ENCODE data around the gene FCRL3. TPM values are rescaled to one million over a fixed set of nuclear protein-coding genes. Genes with fewer than 3 reads are reported as not detected.

The FCRL3 gene
- total RNA-seq, 1 donor = not detected

- Histone ChIP-seq H3K9me3 (ENCODE audit: low read depth, low read length) (no peaks in the 10 kb centered on the region), H3K36me3 (ENCODE audit: insufficient read depth, low read length) (no peaks in the 10 kb centered on the region), H2AFZ (ENCODE audit: low read length) (no peak overlapping the region), H3K4me2 (ENCODE audit: insufficient read depth, low read length) (no peak overlapping the region), H4K20me1 (ENCODE audit: insufficient read depth, low read length) (no peaks in the 10 kb centered on the region), H3K4me3 (ENCODE audit: insufficient read depth, low read length) (no peak overlapping the region), H3K4me1 (ENCODE audit: insufficient read depth, low read length) (no peaks in the 10 kb centered on the region), H3K27me3 (ENCODE audit: insufficient read depth, low read length) (no peaks in the 10 kb centered on the region), H3K79me2 (ENCODE audit: insufficient read depth, low read length) (no peaks in the 10 kb centered on the region), H3K27ac (ENCODE audit: low read depth, low read length) (no peak overlapping the region)
- TF ChIP-seq CTCF (IDR thresholded peaks at IDR 0.05; ENCODE audit: extremely low read depth, low read depth, low read length) = no peak
- DNase-seq (ENCODE audit: insufficient read length, low spot score, missing footprints) = no peak
These were observed 4.3 kb upstream of the FCRL3 start for GRCh38 chr1:157704878-157705277.

- Histone ChIP-seq H3K27me3 (ENCODE audit: insufficient read depth, low read length) (no peaks in the 10 kb centered on the region), H3K4me1 (ENCODE audit: insufficient read depth, low read length) (no peaks in the 10 kb centered on the region), H3K27ac (ENCODE audit: low read depth, low read length) (no peak overlapping the region), H3K36me3 (ENCODE audit: insufficient read depth, low read length) (no peaks in the 10 kb centered on the region), H3K9me3 (ENCODE audit: low read depth, low read length) (no peaks in the 10 kb centered on the region), H3K4me2 (ENCODE audit: insufficient read depth, low read length) (no peak overlapping the region), H2AFZ (ENCODE audit: low read length) (no peak overlapping the region), H3K79me2 (ENCODE audit: insufficient read depth, low read length) (no peaks in the 10 kb centered on the region), H4K20me1 (ENCODE audit: insufficient read depth, low read length) (no peaks in the 10 kb centered on the region), H3K4me3 (ENCODE audit: insufficient read depth, low read length) (no peak overlapping the region)
- no peak for TF ChIP-seq CTCF (IDR thresholded peaks at IDR 0.05; ENCODE audit: extremely low read depth, low read depth, low read length)
- DNase-seq (ENCODE audit: insufficient read length, low spot score, missing footprints) = no peak
These were observed 3.4 kb upstream of the FCRL3 start for GRCh38 chr1:157703981-157704380.

GRCh38 chr1:157702308-157702825 is 1.8 kb upstream of the FCRL3 start:
- Histone ChIP-seq H4K20me1 (ENCODE audit: insufficient read depth, low read length) (no peaks in the 10 kb centered on the region), H3K4me2 (ENCODE audit: insufficient read depth, low read length) (no peak overlapping the region), H3K36me3 (ENCODE audit: insufficient read depth, low read length) (no peaks in the 10 kb centered on the region), H3K27me3 (ENCODE audit: insufficient read depth, low read length) (no peaks in the 10 kb centered on the region), H3K4me1 (ENCODE audit: insufficient read depth, low read length) (no peaks in the 10 kb centered on the region), H2AFZ (ENCODE audit: low read length) (no peak overlapping the region), H3K9me3 (ENCODE audit: low read depth, low read length) (no peaks in the 10 kb centered on the region), H3K27ac (ENCODE audit: low read depth, low read length) (no peak overlapping the region), H3K4me3 (ENCODE audit: insufficient read depth, low read length) (no peak overlapping the region), H3K79me2 (ENCODE audit: insufficient read depth, low read length) (no peaks in the 10 kb centered on the region)
- no peak for DNase-seq (ENCODE audit: insufficient read length, low spot score, missing footprints)
- TF ChIP-seq CTCF (IDR thresholded peaks at IDR 0.05; ENCODE audit: extremely low read depth, low read depth, low read length) = no peak

GRCh38 chr1:157700305-157700704 is 264 bp downstream of the FCRL3 start:
- no peaks in the 10 kb centered on the region for H3K4me1 ChIP-seq (ENCODE audit: insufficient read depth, low read length)
- TF ChIP-seq CTCF (IDR thresholded peaks at IDR 0.05; ENCODE audit: extremely low read depth, low read depth, low read length) = no peak

More at GRCh38 chr1:157700305-157700704, 264 bp downstream of the FCRL3 start:
- H3K4me3 ChIP-seq (ENCODE audit: insufficient read depth, low read length) = no peak overlapping the region
- no peak overlapping the region for H3K27ac ChIP-seq (ENCODE audit: low read depth, low read length)
- H3K79me2 ChIP-seq (ENCODE audit: insufficient read depth, low read length) = no peaks in the 10 kb centered on the region
- H3K4me2 ChIP-seq (ENCODE audit: insufficient read depth, low read length) = no peak overlapping the region
- H4K20me1 ChIP-seq (ENCODE audit: insufficient read depth, low read length) = no peaks in the 10 kb centered on the region
- no peaks in the 10 kb centered on the region for H3K9me3 ChIP-seq (ENCODE audit: low read depth, low read length)
- no peak for DNase-seq (ENCODE audit: insufficient read length, low spot score, missing footprints)
- no peaks in the 10 kb centered on the region for H3K36me3 ChIP-seq (ENCODE audit: insufficient read depth, low read length)
- no peak overlapping the region for H2AFZ ChIP-seq (ENCODE audit: low read length)
- no peaks in the 10 kb centered on the region for H3K27me3 ChIP-seq (ENCODE audit: insufficient read depth, low read length)

Measured in osteoblast (primary cell).